ENCODE data around the gene RGS2.

- TF ChIP-seq CTCF (IDR thresholded peaks at IDR 0.05; ENCODE audit: low read length), result no peak
- no peak for TF ChIP-seq EZH2phosphoT487 (IDR thresholded peaks at IDR 0.05; ENCODE audit: low read length)
- TF ChIP-seq EZH2 (optimal IDR thresholded peaks at IDR 0.05; ENCODE audit: low read depth, low read length), result no peak
Observed at GRCh38 chr1:192801451-192801850, 7.4 kb upstream of the RGS2 start.
